ENCODE measurements around the gene FAM43A.

FAM43A gene

GRCh38 chr3:194713299-194714136 lies 27.8 kb downstream of the FAM43A start:
- DNase-seq, result no peak

GRCh38 chr3:194714137-194714455 lies 28.4 kb downstream of the FAM43A start:
- no peak for DNase-seq

DNA sequence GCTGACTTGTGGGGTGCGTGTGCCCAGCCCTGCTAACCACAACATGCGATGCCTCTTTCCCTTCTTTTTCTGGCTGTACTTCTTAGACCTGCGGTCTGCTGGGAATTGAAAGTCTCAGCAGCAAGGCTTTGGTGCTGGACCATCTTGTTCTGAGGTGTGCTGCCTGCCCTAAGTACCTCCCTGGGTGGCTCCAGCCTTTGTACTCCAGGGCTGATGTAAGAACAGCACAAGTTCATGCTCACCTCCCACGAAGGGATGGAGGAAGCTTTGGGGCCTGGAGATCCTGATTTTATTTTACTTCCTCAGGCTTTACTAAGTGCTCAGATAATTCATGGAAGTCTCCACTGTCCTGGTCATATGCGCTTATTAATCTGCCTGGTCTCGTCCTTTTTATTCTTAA lies 28.9 kb downstream of the FAM43A start:
- no peak for DNase-seq

- DNase-seq, result peak; percentile 1
Observed at GRCh38 chr3:194715022-194715800, 29.5 kb downstream of the FAM43A start.

DNA sequence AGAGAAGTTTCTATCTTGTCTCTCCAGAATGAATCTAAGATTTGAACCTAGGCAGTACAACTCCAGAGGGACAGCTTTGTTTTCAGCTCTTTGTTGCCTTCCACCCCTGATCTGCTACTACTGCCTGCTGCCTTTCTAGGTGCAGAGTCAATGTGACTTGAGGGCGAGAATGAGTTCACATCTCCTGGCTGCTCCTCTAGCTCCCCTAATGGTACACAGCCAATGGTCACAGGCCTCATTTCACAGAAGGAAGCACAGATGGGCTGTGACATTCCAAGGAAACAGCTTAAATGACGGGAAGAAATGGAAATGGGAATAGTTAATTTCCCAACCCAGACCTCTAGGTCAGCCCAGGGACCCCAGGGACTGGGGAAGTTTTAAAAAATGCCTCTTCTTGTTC lies 32.4 kb downstream of the FAM43A start:
- no peak for DNase-seq

DNA sequence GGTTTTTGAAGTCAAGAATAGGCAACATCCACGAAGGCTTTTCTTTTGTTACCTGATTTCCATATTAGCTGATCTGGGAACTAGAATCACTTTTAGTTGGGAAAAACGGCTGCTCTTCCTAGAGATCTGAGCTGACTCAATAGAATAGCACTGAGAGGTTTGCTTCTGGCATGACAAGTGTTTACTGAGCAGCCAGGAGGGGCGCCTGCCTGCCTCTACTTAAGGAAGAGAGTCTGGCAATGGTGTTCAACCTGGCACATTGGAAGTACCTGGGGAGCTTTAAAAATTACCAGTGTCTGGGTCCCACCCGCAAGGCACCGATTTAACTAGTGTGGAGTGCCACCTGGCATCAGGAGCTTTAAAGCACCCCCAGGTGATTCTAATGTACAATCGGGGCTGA lies 34.4 kb downstream of the FAM43A start:
- no peak for DNase-seq

GRCh38 chr3:194723846-194724618 lies 38.3 kb downstream of the FAM43A start:
- DNase-seq, result no peak

DNA sequence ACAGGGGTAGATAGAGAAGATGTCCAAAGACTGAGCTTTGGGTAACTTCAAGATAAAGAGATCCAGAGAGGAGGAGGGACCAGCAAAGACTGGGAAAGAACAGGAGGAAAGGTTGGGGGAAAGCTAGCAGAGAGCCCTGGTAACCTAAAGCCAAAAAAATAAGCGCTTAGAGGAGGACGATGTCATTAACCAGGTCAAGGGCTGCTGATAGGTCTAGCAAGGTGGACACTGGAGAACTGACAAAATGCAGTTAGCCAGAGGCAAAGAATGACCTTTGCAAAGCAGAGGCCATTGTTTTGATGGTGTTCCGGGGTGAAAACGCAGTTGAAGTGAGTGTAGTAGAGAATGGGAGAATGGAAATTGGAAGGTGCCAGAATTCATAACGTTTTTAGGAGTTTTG lies 39.7 kb downstream of the FAM43A start:
- no peak for DNase-seq

GRCh38 chr3:194727435-194728128 lies 41.9 kb downstream of the FAM43A start:
- no peak for DNase-seq

DNA sequence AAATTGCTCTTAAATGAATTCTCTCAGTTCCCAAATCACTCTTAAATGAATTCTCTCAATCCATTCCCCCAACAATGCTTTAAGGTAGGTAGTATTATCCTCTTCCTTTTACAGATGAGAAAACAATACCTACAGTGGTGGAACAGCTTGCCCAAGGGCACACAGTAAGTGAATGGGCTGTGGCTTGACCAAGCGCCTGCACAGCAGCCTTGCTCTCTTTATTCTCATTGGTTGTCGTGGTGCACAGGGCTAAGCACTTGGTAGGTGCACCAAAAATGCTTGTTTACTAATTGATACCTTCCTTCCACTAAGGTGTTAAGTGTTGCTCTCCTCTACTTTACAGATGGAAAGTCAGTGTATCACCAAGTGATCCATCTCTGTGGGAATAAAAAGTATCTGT lies 43.3 kb downstream of the FAM43A start:
- DNase-seq, result no peak

DNA sequence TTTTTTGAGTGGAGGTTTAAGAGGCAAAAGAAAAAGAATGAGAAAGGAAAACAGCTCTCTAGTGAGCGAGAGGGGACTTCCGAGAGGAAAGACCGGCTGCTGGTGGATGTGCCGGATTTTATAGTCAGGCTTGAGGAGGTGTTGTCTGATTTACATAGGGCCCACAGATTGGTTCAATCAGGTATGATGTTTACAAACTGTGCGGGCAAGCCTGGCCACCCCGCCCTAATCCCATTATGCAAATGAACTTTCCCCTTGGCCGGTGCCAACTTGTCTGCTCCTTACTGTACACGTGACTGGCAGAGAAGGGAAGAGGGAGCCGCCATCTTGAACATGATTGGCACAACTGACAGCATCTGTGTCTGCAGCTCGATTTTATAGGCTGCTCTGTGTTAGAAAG lies 44.7 kb downstream of the FAM43A start:
- no peak for DNase-seq

- no peak for DNase-seq
Observed at GRCh38 chr3:194731506-194732073, 45.9 kb downstream of the FAM43A start.

- DNase-seq, result no peak
Observed at GRCh38 chr3:194732617-194733016, 46.9 kb downstream of the FAM43A start.

DNA sequence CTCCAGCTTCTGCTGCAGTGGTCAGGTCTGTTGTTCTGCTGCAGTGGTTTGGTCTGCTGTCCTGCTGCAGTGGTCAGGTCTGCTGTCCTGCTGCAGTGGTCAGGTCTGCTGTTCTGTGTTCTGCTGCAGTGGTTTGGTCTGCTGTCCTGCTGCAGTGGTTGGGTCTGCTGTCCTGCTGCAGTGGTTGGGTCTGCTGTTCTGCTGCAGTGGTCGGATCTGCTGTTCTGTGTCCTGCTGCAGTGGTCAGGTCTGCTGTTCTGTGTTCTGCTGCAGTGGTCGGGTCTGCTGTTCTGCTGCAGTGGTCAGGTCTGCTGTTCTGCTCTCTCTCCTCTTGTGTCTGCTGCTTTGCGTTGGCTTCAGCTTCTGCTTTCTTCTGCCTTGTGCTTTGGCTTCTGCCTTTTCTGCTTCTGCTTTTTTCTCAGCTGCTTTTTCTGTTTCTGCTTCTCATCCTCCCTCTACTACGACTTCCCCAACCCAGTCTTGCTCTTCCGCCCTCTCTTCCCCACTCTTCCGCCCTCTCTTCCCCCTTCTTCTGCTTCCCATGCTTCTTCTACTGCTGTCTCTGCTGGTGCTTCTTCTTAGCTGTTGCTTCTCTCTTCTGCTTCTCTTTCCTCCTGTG lies 50.7 kb downstream of the FAM43A start:
- peak; percentile 46 for DNase-seq

DNA sequence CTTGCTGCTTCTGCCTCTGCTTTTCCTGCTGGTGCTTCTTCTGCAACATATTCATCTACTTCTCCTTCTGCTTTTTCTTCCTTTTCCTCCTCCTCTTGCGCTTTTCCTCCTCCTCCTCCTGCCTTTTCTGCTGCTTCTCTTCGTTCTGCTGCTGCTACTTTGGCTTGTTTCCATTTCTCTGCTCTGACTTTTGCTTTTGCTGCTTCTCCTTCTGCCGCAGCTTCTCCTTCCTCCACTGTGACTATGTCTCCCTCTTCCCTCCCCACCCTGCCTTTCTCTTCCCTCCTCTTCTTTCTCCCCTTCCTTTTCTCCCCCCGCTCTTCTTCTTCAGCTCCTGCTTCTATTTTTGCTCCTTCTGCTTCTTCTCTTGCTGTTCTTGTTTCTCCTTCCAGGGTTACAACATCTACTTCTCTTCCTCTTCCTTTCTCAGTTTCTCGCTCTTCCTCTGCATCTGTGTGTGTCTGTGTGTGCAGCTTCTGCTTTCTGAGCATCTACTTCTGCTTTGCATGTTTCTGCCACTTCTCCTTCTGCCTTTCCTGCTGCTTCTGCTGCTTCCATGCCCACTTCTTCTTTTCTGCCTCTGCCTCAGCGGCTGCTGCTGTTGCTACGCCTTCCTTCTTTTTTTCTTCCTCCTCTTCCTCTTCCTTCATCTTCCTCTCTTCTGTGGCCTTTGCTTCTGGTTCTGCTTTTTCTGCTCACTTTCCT lies 51.4 kb downstream of the FAM43A start:
- DNase-seq, result peak; percentile 70

Data from CD4-positive, alpha-beta T cell treated with Interferon gamma for 1 hour (primary cell).